KMS-11 (cell line): ENCODE results near the gene MMS19.
A peak's percentile ranks its signal among the peaks of the same experiment; 100 is the strongest.

Experiments
- H2AFZ ChIP-seq: fragments of 200-600 bp; sonication (generic); 2 replicates; pipeline ENCODE4 v1.6.1; 2016; ENCODE audit warnings: antibody characterized with exemption, mixed run types, low read depth
- H3K27ac ChIP-seq: fragments of 200-600 bp; sonication (generic); 2 replicates; pipeline ENCODE4 v1.6.1; 2016; ENCODE audit warnings: mild to moderate bottlenecking, mixed run types
- H3K27me3 ChIP-seq: fragments of 200-600 bp; sonication (generic); 2 replicates; pipeline ENCODE4 v1.6.1; 2017; ENCODE audit warnings: mild to moderate bottlenecking, low read depth, mixed run types, moderate library complexity; ENCODE audit not compliant: insufficient read depth
- H3K36me3 ChIP-seq: fragments of 200-600 bp; sonication (generic); 2 replicates; pipeline ENCODE4 v1.6.1; 2017; ENCODE audit warnings: mild to moderate bottlenecking, mixed run types; ENCODE audit not compliant: insufficient read depth
- H3K4me1 ChIP-seq: fragments of 200-600 bp; sonication (generic); 2 replicates; pipeline ENCODE4 v1.6.1; 2016; ENCODE audit warnings: mild to moderate bottlenecking, low read depth, mixed run types; ENCODE audit not compliant: poor library complexity, severe bottlenecking
- H3K4me2 ChIP-seq: fragments of 200-600 bp; sonication (generic); 2 replicates; pipeline ENCODE4 v1.7.0; 2016; ENCODE audit warnings: mild to moderate bottlenecking, mixed run types
- H3K4me3 ChIP-seq: fragments of 200-600 bp; sonication (generic); IDR thresholded peaks from 2 replicates; pipeline ENCODE4 v1.6.1; 2017; ENCODE audit warnings: low read depth, low read length, mixed read lengths; ENCODE audit not compliant: insufficient read depth
- H3K79me2 ChIP-seq: fragments of 200-600 bp; sonication (generic); 2 replicates; pipeline ENCODE4 v1.6.1; 2016; ENCODE audit warnings: low read depth, mixed run types; ENCODE audit not compliant: insufficient read depth
- H3K9ac ChIP-seq: fragments of 200-600 bp; sonication (generic); 2 replicates; pipeline ENCODE4 v1.6.1; 2016; ENCODE audit warnings: mild to moderate bottlenecking, mixed run types
- H4K20me1 ChIP-seq: fragments of 200-600 bp; sonication (generic); 2 replicates; pipeline ENCODE4 v1.6.1; 2016; ENCODE audit warnings: mild to moderate bottlenecking, mixed run types; ENCODE audit not compliant: insufficient read depth
- TF ChIP-seq, protein P1 (sequence below): fragments of 200-600 bp; sonication (generic); conservative IDR thresholded peaks from 2 replicates; pipeline ENCODE4 v1.6.1; 2017; ENCODE audit warnings: low read depth, mild to moderate bottlenecking, antibody characterized with exemption, low read length, moderate library complexity, mixed read lengths

Gene MMS19

DNA sequence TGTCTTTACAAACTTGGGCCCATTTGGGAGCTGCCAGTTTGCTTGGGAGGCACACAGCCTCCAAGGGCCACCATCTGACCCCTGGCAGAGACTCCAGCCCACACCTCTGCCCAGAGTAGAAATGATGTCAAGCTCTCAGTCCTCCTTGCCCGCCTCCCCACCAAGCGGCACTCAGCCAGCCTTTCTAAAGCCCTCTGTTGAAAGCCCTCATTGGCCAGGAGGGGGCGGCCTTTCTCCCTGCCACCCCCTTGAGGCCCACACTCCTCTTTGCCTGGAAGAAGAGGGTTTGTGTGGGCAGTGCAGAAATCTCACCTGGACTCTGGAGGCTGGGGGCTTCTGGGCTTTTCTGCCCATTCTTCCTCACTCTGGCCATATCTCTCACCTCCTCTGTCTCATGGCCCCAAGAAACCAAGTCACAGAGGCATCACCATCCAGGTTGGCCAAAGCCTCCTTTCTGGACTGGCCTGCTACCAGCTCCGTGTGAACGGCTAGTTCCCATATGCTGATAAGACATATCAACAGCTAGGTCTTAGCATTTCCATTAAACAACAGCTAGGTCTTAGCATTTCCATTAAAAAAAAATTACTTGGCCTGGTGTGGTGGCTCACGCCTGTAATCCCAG lies 36.6 kb upstream of the MMS19 start:
- Histone ChIP-seq H2AFZ (no peak overlapping the region), H3K4me2 (no peak overlapping the region), H3K9ac (no peak overlapping the region), H3K27me3 (no peaks in the 10 kb centered on the region), H3K36me3 (no peaks in the 10 kb centered on the region), H4K20me1 (no peaks in the 10 kb centered on the region), H3K4me1 (peaks cover 10% of the 10 kb centered on the region), H3K4me3 (no peak overlapping the region), H3K27ac (no peak overlapping the region), H3K79me2 (no peaks in the 10 kb centered on the region)
- TF ChIP-seq, protein P1, sequence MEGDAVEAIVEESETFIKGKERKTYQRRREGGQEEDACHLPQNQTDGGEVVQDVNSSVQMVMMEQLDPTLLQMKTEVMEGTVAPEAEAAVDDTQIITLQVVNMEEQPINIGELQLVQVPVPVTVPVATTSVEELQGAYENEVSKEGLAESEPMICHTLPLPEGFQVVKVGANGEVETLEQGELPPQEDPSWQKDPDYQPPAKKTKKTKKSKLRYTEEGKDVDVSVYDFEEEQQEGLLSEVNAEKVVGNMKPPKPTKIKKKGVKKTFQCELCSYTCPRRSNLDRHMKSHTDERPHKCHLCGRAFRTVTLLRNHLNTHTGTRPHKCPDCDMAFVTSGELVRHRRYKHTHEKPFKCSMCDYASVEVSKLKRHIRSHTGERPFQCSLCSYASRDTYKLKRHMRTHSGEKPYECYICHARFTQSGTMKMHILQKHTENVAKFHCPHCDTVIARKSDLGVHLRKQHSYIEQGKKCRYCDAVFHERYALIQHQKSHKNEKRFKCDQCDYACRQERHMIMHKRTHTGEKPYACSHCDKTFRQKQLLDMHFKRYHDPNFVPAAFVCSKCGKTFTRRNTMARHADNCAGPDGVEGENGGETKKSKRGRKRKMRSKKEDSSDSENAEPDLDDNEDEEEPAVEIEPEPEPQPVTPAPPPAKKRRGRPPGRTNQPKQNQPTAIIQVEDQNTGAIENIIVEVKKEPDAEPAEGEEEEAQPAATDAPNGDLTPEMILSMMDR: peak; percentile 63

DNA sequence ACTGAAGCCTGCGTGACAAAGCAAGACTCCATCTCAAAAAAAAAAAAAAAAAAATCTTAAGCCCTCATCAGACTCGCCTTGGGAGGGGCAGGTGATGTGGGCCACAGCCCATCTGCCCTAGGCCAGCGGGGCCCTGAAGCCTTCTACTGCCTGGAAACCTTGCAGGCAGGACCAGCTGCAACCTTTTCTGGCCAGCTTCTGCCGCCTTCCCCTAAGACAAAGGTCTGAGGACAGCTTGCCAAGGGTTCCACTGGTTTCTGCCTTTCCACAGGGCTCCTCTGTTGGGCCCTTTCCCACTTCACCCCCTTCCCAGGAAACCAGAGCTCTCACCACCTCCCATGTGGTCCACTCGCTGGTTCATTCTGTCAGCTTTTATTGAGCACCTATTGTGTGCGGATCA lies 35.7 kb upstream of the MMS19 start:
- Histone ChIP-seq H3K4me3 (no peak overlapping the region), H3K9ac (no peak overlapping the region), H3K4me1 (peaks cover 10% of the 10 kb centered on the region), H3K27ac (no peak overlapping the region), H3K36me3 (no peaks in the 10 kb centered on the region), H2AFZ (no peak overlapping the region), H3K4me2 (no peak overlapping the region), H3K27me3 (no peaks in the 10 kb centered on the region), H4K20me1 (no peaks in the 10 kb centered on the region), H3K79me2 (no peaks in the 10 kb centered on the region)
- TF ChIP-seq, protein P1: no peak

DNA sequence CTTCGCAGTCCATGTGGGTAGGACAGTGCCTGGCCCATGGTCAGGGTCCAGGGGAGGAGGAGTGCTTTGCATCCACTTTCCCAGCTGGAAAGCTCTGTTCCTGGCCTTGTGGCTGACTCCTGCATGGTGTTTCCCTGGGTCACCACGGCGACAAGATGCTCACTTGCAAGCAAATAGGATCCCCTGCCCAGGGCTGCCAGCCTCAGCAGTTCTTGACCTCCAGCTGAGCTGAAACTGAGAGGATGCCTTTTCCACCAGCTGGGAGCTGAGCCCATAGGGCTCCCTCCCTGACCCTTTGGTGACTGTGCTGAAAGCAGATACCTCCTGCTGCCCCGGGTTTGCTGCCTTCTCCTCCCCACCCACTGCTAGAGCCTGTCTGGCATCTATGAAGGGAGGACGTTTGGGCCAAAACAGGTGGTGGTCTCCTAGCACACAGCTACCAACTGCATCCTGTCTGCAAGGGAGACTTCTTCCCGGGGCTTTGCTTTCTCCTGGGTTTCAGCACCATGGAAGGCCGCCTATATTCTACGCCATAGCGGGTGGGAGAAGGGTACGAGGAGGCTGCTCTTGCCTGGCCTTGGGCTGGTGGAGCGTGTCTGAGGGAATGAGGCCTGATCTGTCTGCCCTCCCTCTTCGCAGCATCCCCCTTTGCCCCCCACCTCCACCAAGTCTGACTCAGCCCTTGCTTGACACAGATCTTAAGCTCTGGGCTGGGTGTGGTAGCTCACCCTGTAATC lies 34.9 kb upstream of the MMS19 start:
- peak overlapping the region; percentile 17; the same call in 1 of the 2 replicates for H3K4me2 ChIP-seq
- H3K79me2 ChIP-seq: no peaks in the 10 kb centered on the region
- no peaks in the 10 kb centered on the region for H4K20me1 ChIP-seq
- TF ChIP-seq, protein P1: no peak
- no peak overlapping the region for H2AFZ ChIP-seq
- no peaks in the 10 kb centered on the region for H3K36me3 ChIP-seq
- no peaks in the 10 kb centered on the region for H3K27me3 ChIP-seq
- H3K4me3 ChIP-seq: no peak overlapping the region
- H3K9ac ChIP-seq: no peak overlapping the region
- H3K4me1 ChIP-seq: peaks cover 10% of the 10 kb centered on the region
- H3K27ac ChIP-seq: no peak overlapping the region; the same call in 1 of the 2 replicates

DNA sequence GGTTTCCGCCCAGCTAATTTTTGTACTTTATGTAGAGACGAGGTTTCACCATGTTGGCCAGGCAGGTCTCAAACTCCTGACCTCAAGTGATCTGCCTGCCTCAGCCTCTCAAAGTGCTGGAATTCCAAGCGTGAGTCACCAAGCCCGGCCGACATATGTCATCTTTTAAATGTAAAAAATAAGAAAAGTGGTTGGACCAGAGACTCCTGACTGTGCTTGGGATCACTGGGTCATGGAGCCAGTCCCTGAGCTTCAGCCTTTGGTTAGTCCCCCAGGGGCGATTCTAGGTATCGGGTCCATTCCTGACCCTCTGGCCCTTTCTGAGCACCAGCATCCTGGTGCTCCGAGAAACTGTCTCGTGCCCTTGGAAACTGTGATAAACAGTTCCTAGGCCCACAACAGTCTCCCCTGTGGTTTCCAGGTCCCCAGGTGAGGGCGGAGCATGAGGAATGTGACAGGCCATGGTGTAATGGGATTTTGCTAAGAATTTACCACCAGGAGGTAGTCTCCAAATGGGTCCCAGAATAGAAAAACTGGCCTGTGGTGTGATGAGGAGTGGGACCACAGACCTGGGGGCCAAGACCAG lies 33.3 kb upstream of the MMS19 start:
- TF ChIP-seq, protein P1: no peak
- no peak overlapping the region for H2AFZ ChIP-seq
- no peaks in the 10 kb centered on the region for H3K79me2 ChIP-seq
- no peaks in the 10 kb centered on the region for H3K36me3 ChIP-seq
- no peaks in the 10 kb centered on the region for H4K20me1 ChIP-seq
- no peak overlapping the region for H3K27ac ChIP-seq
- H3K9ac ChIP-seq: no peak overlapping the region
- peaks cover 10% of the 10 kb centered on the region for H3K4me1 ChIP-seq
- no peak overlapping the region for H3K4me2 ChIP-seq
- no peaks in the 10 kb centered on the region for H3K27me3 ChIP-seq
- no peak overlapping the region for H3K4me3 ChIP-seq
